ENCODE measurements around the gene MCHR1. TPM values are rescaled to one million over a fixed set of nuclear protein-coding genes. Genes with fewer than 3 reads are reported as not detected.

MCHR1 gene
- total and polyA plus RNA-seq, 2 of the 13 experiments (the other 11 are each of a cell fraction or from before 2014, with no cell fraction given), result 0.40 to 0.83 TPM

GRCh38 chr22:40651563-40652501, 27.5 kb upstream of the MCHR1 start (continued):
- TF ChIP-seq ZKSCAN5 (CRISPR knock-in tag; IDR thresholded peaks at IDR 0.05), result no peak
- TF ChIP-seq ZBTB33 (CRISPR knock-in tag; IDR thresholded peaks at IDR 0.05), result no peak
- peak; percentile 9; the same call in 1 of the 2 replicates for TF ChIP-seq BCL3 (CRISPR knock-in tag; IDR thresholded peaks at IDR 0.05)
- TF ChIP-seq PRPF4 (IDR thresholded peaks at IDR 0.05; ENCODE audit: low read depth, low read length, poor library complexity, severe bottlenecking), result no peak
- peak; percentile 65; the same call in 1 of the 2 replicates for TF ChIP-seq KDM5B (CRISPR knock-in tag; IDR thresholded peaks at IDR 0.05; ENCODE audit: borderline replicate concordance)
- TF ChIP-seq ZNF143 (CRISPR knock-in tag; IDR thresholded peaks at IDR 0.05), result peak; percentile 74; the same call in 1 of the 2 replicates
- no peak for TF ChIP-seq SIN3B (IDR thresholded peaks at IDR 0.05; ENCODE audit: low read length)
- TF ChIP-seq GTF2F1 (IDR thresholded peaks at IDR 0.05; ENCODE audit: low read length), result no peak
- TF ChIP-seq ZNF740 (CRISPR knock-in tag; IDR thresholded peaks at IDR 0.05), result no peak
- TF ChIP-seq ZKSCAN8 (CRISPR knock-in tag; IDR thresholded peaks at IDR 0.05; ENCODE audit: borderline replicate concordance), result peak; percentile 79; the same call in 1 of the 2 replicates
- no peak; the same call in 1 of the 2 replicates for TF ChIP-seq JUNB (CRISPR knock-in tag; IDR thresholded peaks at IDR 0.05; ENCODE audit: borderline replicate concordance)
- no peak for TF ChIP-seq CC2D1A (CRISPR knock-in tag; IDR thresholded peaks at IDR 0.05)
- peak; percentile 47; the same call in 1 of the 2 replicates for TF ChIP-seq RXRB (CRISPR knock-in tag; IDR thresholded peaks at IDR 0.05; ENCODE audit: borderline replicate concordance)
- no peak for TF ChIP-seq ZBTB40 (IDR thresholded peaks at IDR 0.05)
- no peak for TF ChIP-seq ZBTB40 (CRISPR knock-in tag; IDR thresholded peaks at IDR 0.05)
- no peak for TF ChIP-seq HNRNPK (IDR thresholded peaks at IDR 0.05; ENCODE audit: low read depth, low read length, poor library complexity, severe bottlenecking)

Measured in HepG2 (cell line).